Stimulated activated naive CD8-positive, alpha-beta T cell treated with anti-CD3 and anti-CD28 coated beads, Interleukin-15, Interleukin-2, amounts not matched to agents 100 U/mL and 50 U/mL, for 24 hours (primary cell): ENCODE results near the gene NQO2.
A peak's percentile ranks its signal among the peaks of the same experiment; 100 is the strongest.
"Not testable (repeated sequence)": the region's sequence is repeated elsewhere in the genome, so short reads cannot be mapped to it uniquely, and the experiment has no call there.

Source experiments
- ATAC-seq: fragments of 150-1000 bp; cut with Tn5 transposase; one replicate; pipeline ENCODE4 v1.10.0; 2021
- DNase-seq: peaks from one replicate; pipeline ENCODE4 v3.0.0; 2021

NQO2 gene

DNA sequence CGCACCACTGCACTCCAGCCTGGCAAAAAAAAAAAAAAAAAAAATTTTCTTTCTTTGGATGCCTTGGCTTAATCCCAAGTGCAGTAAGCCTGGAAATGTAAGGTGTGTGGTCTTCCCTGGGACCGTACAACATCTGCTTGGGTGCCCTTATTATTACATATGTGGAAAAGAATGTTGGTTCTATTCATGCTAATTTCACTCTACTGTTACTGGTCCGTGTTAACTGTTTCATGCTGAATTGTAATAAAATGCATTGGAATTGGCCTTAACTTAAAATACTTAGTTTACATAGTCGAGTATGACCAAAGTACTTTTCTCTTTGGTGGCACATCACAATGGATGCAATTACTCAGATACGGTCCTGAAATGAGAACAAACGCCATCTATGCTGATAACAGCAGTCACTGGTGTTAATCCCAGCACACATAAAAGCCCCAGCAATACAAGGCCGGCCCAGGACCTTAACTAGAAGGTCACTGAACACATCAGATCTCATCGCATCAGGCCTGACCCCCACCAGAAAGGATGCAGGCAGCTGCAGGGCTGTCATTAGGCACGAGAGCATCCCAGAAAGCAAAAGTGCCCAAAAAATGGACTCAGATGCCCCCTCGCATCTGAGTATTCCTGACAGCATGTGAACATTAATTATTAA, 29.5 kb upstream of the NQO2 start:
- DNase-seq (peak; percentile 21), ATAC-seq (no peak)

DNA sequence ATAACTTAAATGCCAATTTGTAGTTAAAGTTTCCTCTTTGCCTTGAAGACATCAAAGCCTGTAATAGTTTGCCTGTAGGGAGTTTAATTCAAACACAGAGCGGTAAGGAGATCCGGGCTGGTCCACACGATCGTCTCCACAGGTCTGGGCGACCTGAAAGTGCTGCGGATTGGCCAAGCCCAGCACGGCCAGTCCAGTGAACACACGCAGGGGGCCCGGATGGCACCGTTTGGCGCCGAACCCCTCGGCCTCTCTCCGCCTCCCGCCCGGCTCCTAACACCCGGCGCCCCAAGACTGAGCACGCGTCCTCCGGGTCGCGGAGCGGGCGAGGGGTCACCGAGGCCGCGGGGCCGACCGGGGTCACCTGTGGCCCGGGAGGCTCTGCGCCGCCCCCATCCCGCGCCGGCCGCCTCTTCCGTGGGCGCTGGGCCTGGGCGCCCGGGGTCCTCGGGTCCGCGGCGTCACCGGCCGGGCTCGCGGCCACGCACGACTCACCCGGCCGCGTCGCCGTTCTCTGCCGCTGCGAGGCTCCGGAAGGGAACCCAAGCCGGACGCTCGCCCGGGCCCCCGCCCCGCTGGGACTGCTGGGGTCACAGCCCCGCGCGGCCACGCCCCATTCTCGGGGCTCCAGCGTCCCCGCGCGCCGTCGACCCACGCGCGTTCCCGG, 28.8 kb upstream of the NQO2 start:
- peak; percentile 67 for DNase-seq
- peak; percentile 64 for ATAC-seq

DNA sequence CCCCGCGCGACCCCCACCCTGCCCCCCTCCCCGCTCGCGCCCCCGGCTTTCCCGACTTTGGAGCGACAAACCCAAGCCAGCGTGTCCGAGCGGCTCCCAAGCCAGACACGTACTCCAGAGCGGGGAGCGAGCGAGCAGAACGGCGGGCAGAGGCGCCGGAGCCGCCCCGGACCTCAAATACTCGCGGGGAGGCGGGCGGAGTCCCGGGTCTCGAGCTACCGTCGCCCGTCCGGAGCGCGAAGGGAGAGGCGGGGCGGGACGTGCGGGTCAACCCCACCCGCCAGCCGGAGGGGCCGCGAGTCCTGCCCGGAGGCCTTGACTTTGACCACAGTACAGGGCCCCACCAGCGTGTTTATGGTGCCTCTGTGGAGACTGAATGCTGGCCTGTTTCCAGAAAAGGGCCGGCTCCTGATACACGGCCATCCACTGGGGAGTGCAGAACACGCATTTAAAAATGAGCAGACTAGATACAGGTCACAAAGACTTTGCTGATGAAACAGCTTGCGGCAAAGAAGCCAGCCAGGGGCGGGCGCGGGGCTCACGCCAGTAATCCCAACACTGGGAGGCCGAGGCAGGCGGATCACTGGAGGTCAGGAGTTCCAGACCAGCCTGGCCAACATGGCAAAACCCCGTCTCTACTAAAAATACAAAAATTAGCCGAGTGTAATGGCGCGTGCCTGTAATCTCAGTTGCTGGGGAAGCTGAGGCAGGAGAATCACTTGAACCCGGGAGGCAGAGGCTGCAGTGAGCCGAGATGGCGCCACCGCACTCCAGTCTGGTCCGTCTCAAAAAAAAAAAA, 28.1 kb upstream of the NQO2 start, which contains the start of gene SERPINB6:
Gene SERPINB6, minus strand, starts transcription at position 148 of the 799 bp plus-strand sequence. CDS start 12,235 bp downstream, outside the sequence.
- peak; percentile 45 for ATAC-seq
- peak; percentile 57 for DNase-seq

DNA sequence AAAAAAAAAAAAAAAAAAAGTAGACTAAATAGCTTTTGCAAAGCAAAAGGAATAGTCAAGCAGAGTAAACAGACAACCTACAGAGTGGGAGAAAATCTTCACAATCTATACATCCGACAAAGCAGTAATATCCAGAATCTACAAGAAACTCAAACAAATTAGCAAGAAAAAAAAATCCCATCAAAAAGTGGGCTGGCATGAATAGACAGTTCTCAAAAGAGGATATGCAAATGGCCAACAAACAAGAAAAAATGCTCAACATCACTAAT, 27.5 kb upstream of the NQO2 start:
- not testable (repeated sequence) for ATAC-seq, DNase-seq

DNA sequence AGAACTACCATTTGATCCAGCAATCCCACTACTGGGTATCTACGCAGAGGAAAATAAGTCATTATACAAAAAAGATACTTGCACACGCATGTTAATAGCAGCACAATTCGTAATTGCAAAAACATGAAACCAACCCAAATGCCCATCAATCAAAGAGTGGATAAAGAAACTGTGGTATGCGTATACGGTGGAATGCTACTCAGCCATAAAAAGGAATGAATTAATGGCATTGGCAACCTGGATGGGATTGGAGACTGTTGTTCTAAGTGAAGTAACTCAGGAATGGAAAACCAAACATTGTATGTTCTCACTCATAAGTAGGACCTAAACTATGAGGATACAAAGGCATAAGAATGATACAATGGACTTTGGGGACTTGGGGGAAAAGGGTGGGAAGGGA, 27.0 kb upstream of the NQO2 start:
- DNase-seq: not testable (repeated sequence)

DNA sequence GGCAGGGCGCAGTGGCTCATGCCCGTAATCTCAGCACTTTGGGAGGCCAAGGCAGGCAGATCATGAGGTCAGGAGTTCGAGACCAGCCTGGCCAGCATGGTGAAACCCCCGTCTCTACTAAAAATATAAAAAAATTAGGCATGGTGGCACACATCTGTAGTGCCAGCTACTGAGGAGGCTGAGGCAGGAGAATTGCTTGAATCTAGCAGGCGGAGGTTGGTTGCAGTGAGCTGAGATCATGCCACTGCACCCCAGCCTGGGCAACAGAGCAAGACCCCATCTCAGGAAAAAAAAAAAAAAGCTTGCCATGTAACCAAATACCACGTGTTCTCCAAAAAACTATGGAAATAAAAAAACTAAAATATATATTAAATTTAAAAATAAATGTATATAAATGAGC, 26.5 kb upstream of the NQO2 start:
- DNase-seq, ATAC-seq: not testable (repeated sequence)

More for the DNA sequence above, 27.0 kb upstream of the NQO2 start:
- ATAC-seq: not testable (repeated sequence)

DNA sequence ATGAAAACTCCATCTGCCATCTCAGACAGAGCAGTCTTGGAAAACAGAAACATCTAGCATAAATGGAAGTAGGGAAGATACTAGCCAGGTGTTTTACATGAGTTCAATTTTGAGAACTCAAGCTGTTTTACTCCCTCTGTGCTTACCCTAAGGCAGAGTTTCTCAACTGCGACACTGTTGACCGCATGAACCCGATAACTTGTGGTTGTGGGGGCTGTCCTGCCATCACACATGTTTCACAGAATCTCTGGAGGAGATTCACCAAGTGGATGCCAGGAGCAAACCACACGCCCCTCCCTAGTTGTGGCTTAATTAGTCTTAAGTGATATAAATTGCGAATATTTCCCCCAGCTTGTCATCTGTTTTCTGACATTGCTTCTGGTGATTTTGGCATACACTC, 26.0 kb upstream of the NQO2 start:
- ATAC-seq: no peak

DNA sequence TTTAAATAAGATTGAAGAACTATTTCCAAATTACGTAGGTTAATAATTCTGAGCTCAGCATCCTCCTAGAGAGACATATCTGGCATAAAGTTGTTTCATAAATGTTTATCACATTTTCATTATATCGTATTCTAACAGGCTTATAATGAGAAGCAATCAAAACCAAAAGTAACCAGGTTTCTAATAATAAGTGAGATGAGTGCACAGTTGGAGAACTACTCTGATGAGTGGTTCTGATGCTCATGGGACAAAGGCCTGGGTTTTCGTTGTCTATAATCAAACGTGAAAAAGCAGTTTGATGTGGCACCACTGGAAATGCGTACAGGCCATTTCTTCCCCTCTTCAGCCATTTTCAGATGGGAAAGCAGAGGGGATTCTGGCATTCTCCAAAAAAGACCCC, 23.6 kb upstream of the NQO2 start:
- ATAC-seq: no peak
- no peak for DNase-seq

More for the DNA sequence above, 26.0 kb upstream of the NQO2 start:
- DNase-seq: peak; percentile 24

DNA sequence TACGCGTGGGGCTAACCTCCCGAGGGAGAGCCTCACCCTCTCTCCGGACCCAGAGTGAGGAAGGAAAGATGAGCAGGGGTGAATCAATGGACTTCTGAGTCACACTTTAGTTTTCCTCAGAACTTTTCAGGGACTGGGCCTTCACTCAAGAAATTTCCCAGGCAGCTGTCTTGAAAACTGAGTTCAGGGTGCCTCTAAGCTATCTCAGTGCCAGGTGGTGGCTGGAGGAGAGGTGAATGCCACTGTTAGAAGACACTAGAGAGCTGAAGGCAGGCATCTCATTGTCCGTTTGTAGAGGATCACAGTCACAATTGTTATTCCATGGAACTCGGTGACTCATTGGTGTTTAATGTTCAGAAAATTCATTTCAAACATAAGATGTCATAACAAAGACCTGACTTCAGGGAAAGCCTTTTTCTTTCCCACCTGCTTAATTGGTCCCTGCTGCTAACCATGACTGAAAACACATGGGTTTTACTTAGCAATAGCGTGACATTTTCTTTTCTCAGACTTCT, 23.1 kb upstream of the NQO2 start:
- ATAC-seq (no peak), DNase-seq (no peak)

DNA sequence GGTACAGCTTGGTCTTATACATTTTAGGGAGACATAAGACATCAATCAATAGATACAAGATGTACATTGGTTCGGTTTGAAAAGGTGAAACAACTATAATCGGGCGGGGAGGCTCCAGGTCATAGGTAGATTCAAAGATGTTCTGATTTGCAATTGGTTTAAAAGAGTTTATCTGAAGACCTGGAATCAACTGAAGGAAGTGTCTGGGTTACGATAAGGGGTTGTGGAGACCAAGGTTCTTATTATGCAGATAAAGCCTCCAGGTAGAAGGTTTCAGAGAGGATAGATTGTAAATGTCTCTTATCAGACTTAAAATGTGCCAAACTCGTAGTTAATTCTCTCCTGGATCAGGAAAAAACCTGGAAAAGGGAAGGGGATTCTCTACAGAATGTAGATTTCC, 22.4 kb upstream of the NQO2 start:
- ATAC-seq (no peak), DNase-seq (no peak)

DNA sequence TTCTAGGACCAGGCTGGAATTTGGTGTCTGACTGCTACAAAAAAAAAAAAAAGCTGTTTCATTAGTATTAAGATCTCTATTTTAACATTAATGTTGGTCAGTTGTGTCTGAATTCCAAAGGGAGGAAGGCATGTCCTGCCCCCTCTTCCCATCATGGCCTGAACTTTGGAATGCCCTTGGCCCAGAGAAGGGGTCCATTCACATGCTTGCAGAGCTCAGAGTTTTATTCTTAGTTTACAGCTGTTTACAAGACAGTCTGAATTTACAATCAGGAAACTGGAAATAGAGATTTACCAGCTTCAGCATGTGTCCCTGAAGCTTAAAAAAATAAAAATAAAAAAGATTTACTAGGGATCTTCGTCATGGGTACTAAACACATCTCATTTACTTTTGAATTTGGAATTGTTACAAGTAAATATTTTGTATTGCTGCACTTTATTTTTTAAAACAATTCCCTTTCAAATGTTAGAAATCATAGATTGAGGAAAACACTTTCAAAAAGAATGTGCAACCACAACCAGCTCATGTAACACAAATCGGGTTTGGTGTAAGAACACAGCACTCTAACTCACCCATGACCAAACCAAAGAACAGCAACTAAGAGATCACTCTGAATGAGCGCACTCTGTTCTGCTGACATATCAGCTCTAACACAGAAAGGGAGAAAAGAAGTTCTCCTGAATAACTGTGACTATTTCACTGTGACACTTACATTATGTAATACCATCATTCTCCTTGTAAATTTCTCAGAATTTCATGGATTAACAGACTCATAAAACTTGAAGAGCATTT, 21.7 kb upstream of the NQO2 start:
- DNase-seq (no peak), ATAC-seq (no peak)

DNA sequence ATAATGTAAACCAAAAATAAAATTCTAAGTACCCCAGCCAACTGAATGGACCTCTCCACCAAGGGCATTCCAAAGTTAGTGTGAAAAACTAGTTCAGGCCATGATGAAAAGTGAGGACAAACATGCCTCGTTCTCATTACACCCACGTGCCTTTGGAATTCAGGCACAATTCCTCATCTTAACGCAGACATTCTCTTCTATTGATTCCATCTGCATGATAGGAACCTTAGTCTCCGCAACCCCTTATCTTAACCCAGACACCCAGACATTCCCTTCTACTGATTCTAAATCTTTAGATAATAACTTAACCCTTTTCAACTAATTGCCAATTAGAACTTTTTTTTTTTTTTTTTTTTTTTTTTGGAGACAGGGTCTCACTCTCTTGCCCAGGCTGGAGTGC, 20.8 kb upstream of the NQO2 start:
- DNase-seq (no peak), ATAC-seq (no peak)

DNA sequence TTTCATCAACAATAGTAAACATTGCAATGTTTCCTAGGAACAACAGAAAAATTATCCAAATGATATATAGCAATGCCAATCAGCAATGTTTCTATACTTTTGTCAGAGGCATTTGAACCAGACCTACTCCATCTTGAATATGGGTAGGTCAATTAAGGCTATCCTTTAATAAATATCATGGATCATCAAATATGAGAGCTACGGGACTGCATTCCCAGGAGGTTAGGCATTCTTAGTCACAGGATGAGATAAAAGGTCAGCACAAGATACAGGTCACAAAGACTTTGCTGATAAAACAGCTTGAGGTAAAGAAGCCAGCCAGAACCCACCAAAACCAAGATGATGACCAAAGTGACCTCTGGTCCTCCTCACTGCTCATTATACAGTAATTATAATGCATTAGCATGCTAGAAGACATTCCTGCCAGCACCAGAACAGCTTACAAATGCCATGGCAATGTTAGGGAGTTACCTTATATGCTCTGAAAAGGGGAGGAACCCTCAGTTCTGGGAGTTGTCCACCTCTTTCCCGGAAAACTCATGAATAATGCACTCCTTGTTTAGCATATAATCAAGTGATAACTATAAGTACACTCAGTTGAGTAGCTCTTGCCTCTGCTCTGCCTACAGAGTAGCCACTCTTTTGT, 19.8 kb upstream of the NQO2 start:
- no peak for DNase-seq
- no peak for ATAC-seq

DNA sequence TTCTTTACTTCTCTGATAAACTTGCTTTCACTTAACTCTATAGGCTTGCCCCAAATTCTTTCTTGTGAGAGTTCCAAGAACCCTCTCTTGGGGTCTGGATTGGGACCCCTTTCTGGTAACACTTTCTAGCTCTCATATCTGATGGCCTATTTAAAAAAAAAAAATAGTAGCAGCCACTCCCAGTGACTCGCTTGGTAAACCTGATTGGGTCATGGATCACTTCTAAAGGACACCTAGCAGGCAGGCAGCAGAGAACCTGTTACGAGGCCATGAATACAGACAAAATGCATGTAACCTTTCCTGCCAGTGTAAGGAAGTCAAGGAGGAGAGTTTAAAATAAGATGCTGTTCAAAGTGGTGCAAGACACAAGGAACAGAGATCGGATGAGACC, 19.2 kb upstream of the NQO2 start:
- ATAC-seq (no peak), DNase-seq (no peak)

DNA sequence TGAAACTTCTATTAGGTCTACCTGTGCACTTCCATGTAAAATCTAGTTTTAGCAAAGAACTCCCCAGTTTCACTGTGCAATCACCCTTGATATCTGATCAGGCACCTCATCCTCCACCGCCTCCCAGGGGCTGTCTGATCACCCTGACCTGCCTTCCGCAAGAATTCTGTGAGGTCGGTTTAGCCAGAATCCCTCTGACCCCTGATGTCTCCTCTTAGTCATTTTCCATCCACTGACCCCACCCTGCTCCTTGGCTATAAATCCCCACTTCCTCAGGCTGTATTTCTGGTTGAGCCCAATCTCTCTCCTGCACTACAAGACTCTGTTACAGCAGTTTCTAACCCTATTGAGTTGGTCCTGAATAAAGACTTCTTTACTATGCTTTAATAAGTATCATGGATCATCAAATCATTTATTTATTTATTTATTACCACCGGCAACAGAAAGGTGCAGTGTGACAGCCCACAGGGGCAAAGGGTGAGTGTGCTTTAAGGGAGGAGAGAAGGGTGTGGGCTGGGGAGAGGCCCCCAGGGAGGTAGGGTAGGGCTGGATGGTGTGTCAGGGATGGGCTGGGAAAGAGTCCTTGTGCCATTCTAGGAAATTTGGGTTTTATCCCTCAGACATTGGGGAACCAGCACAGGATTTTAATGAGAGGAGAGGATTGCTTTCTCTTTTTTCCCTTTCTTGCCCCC, 17.1 kb upstream of the NQO2 start:
- DNase-seq (no peak), ATAC-seq (no peak)

DNA sequence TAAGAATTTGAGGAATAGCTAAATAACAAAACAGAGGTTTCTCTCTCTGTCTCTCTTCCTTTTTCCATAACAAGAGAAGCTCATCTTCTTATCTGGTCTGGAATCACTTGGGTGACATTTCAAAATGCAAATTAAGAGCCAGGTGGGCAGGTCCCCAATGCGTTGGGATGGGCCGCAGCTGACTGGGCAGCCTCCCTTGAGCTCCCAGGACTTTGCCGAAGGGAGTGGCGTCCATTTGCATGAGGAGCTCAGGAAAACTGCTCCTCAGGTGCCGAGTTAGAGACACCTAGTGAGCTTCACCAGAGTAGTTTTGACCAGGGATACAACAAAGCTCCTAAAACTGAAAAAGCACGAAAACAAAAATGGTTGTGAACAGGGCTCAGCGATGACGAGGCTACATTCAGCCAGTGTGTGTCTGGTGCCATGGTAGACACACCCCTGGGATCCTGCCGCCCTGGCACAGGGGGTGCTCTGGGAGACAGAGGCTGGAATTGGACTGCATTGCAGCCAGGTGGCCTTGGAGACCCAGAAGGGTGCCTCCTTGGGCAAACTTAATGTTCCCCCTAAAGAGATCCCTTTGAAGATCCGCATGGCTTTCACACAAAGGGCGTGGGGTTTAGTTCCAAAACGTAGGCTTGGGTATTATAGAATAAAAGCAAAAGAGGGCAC, 14.8 kb upstream of the NQO2 start:
- ATAC-seq: no peak
- no peak for DNase-seq

DNA sequence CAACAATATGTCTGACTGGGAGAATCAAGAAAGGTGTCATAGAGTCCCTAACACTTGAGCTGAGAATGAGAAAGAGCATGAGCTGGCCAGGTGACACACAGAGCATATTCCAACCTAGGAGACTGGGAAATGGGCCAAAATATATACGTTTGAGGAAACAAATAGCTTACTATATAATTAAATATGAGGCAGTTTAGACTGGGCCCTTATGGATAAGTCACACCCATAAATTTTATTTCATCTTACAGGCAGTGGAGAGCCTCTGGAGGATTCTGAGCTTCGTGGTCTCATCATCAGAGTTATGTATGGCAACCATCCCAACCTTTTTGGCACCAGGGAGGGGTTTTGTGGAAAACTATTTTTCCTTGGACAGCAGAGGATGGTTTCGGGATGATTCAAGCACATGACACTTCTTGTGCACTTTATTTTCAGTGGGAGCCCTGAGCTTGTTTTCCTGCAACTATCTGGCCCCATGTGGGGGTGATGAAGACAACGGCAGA, 12.9 kb upstream of the NQO2 start:
- ATAC-seq (no peak), DNase-seq (no peak)

DNA sequence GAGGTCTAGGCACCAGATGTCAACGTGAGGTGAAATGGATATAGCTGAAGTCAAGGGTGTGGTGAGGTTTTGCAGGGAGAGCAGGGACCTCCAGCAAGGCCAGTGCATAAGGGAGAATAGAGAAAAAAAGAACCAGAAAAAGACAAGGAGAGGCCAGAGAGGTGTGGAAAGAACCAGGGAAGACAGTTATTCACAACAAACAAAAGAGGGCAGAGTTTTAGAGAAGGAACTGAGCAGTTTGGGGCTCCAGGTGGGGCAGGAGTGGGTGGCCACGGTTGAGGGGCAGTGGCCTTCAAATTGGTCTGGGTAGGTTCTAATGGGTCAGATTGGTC, 11.6 kb upstream of the NQO2 start:
- ATAC-seq: no peak
- no peak for DNase-seq

DNA sequence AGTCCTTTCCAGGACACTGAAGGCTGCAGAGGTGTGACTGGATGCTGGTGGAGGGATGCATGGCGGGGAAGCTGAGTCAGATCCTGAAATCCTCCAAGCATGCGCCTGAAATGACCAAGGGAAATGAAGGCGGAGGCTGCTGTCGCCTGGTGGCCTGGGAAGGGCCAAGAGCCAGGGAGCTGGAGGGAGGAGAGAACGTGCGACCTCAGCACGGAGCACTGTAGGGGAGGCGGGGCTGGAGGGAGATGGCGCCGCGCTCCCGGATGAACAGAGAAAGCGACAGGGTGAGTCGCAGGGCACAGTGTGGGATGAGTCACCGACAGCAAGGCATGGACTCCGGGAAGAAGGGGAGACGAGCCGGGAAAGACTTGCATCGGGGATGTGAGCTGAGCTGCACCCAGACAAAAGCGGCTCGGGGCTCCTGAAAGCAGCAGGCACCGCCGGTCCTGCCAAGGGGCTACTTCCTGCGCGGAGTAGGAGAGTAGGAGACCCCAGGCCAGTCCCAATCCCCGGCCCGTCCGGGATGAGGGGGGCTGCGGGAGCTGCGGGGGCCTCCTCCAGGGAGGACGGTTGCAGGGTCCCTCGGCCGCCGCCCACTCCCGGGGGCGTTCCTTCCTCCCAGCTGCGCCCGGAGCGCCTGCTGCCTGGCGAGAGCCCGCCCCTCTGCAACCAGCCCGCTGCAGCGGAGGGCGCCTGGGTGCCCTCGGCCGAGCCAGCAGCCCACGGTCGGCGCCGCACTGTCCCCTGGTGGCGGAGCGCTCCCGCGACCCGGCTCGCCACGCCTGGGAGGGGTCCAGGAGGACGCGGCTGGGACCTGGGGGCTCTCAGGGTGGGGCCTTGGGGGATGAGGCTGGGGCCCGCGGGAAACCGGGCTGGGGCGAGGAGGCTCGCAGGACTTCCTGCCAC, 11.0 kb upstream of the NQO2 start:
- ATAC-seq (peak; percentile 84), DNase-seq (peak; percentile 86)
